Measurements from ENCODE around the gene RPS6KA3.
"Not testable (repeated sequence)": the region's sequence is repeated elsewhere in the genome, so short reads cannot be mapped to it uniquely, and the experiment has no call there.

Gene RPS6KA3

GRCh38 chrX:20263474-20263873 lies 3.2 kb downstream of the RPS6KA3 start:
- DNase-seq, result no peak

GRCh38 chrX:20260885-20261284 lies 5.8 kb downstream of the RPS6KA3 start:
- DNase-seq, result no peak

- no peak for DNase-seq
Measured at GRCh38 chrX:20254712-20255299, 11.9 kb downstream of the RPS6KA3 start.

GRCh38 chrX:20253232-20253543 lies 13.5 kb downstream of the RPS6KA3 start:
- DNase-seq, result no peak

- peak; percentile 61 to 67 for DNase-seq
Measured at GRCh38 chrX:20252381-20253231, 14.1 kb downstream of the RPS6KA3 start.

- no peak for DNase-seq
Measured at GRCh38 chrX:20251691-20252090, 15.0 kb downstream of the RPS6KA3 start.

- DNase-seq, result not testable (repeated sequence)
Measured at GRCh38 chrX:20250146-20250545, 16.6 kb downstream of the RPS6KA3 start.

- DNase-seq, result no peak
Measured at GRCh38 chrX:20248592-20249192, 18.0 kb downstream of the RPS6KA3 start.

GRCh38 chrX:20244931-20245330 lies 21.8 kb downstream of the RPS6KA3 start:
- no peak for DNase-seq

- no peak for DNase-seq
Measured at GRCh38 chrX:20240201-20240600, 26.5 kb downstream of the RPS6KA3 start.

GRCh38 chrX:20237864-20238263 lies 28.8 kb downstream of the RPS6KA3 start:
- no peak for DNase-seq

- DNase-seq, result no peak
Measured at GRCh38 chrX:20235755-20236154, 31.0 kb downstream of the RPS6KA3 start.

- DNase-seq, result no peak
Measured at GRCh38 chrX:20233336-20233735, 33.4 kb downstream of the RPS6KA3 start.

GRCh38 chrX:20231598-20231997 lies 35.1 kb downstream of the RPS6KA3 start:
- no peak for DNase-seq

GRCh38 chrX:20230406-20230805 lies 36.3 kb downstream of the RPS6KA3 start:
- no peak for DNase-seq

- DNase-seq, result no peak
Measured at GRCh38 chrX:20229155-20229554, 37.6 kb downstream of the RPS6KA3 start.

- no peak for DNase-seq
Measured at GRCh38 chrX:20228245-20228644, 38.5 kb downstream of the RPS6KA3 start.

- no peak for DNase-seq
Measured at GRCh38 chrX:20227116-20227515, 39.6 kb downstream of the RPS6KA3 start.

GRCh38 chrX:20225488-20225833 lies 41.2 kb downstream of the RPS6KA3 start:
- DNase-seq, result no peak

GRCh38 chrX:20224814-20225487 lies 41.8 kb downstream of the RPS6KA3 start:
- no peak for DNase-seq

- DNase-seq, result no peak
Measured at GRCh38 chrX:20221902-20222301, 44.8 kb downstream of the RPS6KA3 start.

- no peak for DNase-seq
Measured at GRCh38 chrX:20218836-20219505, 47.7 kb downstream of the RPS6KA3 start.

GRCh38 chrX:20217906-20218305 lies 48.8 kb downstream of the RPS6KA3 start:
- DNase-seq, result no peak

Data from activated CD4-positive, alpha-beta T cell treated with anti-CD3 and anti-CD28 coated beads, Interleukin-2, amount 50 U/mL, for 4 hours (primary cell).